Natural killer cell (primary cell): ENCODE results near the gene SLC17A3. TPM values are rescaled to one million over a fixed set of nuclear protein-coding genes. Genes with fewer than 3 reads are reported as not detected.

Experiments used
- ATAC-seq, 3 donors: fragments of 150-1000 bp in 2 of 3; fragments of 200-7000 bp in 1 of 3; cut with Tn5 transposase; 1 replicate in 1 of 3; 2 replicates in 2 of 3; pipeline ENCODE4 v1.10.0; 2021; ENCODE audit warnings: mild to moderate bottlenecking in 2 of 3, moderate library complexity in 2 of 3
- DNase-seq, 2 donors: peaks; one replicate each; pipeline versions ENCODE4 v3.0.0 to v3.0.0-alpha.2; 2013 to 2021; ENCODE audit warnings: mixed read lengths in 1 of 2
- H3K27ac ChIP-seq: one replicate; pipeline ENCODE4 v1.5.1; 2013; ENCODE audit warnings: mild to moderate bottlenecking, low read length
- H3K27me3 ChIP-seq: one replicate; pipeline ENCODE4 v1.6.1; 2013; ENCODE audit warnings: low read length; ENCODE audit not compliant: control insufficient read depth, insufficient read depth
- H3K36me3 ChIP-seq: one replicate; pipeline ENCODE4 v1.6.1; 2013; ENCODE audit warnings: low read length; ENCODE audit not compliant: control insufficient read depth, insufficient read depth
- H3K4me1 ChIP-seq: one replicate; pipeline ENCODE4 v1.6.1; 2013; ENCODE audit warnings: low read length; ENCODE audit not compliant: control insufficient read depth, insufficient read depth
- H3K4me3 ChIP-seq: one replicate; pipeline ENCODE4 v1.5.1; 2013; ENCODE audit warnings: low read length
- H3K9me3 ChIP-seq: one replicate; pipeline ENCODE4 v1.6.1; 2013; ENCODE audit warnings: low read length; ENCODE audit not compliant: control insufficient read depth, insufficient read depth
- H3K27ac Mint-ChIP-seq, 2 donors: one replicate each; pipeline ENCODE4 v1.8.0; 2022; ENCODE audit warnings: mild to moderate bottlenecking in 2 of 2, mixed read lengths in 2 of 2, moderate library complexity in 1 of 2
- H3K27me3 Mint-ChIP-seq, 2 donors: one replicate each; pipeline ENCODE4 v1.8.0; 2022; ENCODE audit warnings: low read depth in 2 of 2, mixed read lengths in 2 of 2
- H3K36me3 Mint-ChIP-seq: one replicate; pipeline ENCODE4 v1.8.0; 2022; ENCODE audit warnings: mixed read lengths
- H3K4me1 Mint-ChIP-seq, 2 donors: one replicate each; pipeline ENCODE4 v1.8.0; 2022; ENCODE audit warnings: mixed read lengths in 2 of 2
- H3K4me3 Mint-ChIP-seq: one replicate; pipeline ENCODE4 v1.8.0; 2022; ENCODE audit warnings: mild to moderate bottlenecking, moderate library complexity, mixed read lengths
- H3K9me3 Mint-ChIP-seq, 2 donors: one replicate each; pipeline ENCODE4 v1.8.0; 2022; ENCODE audit warnings: mixed read lengths in 2 of 2
- CTCF ChIP-seq: fragments of 200-600 bp; IDR thresholded peaks from one replicate; pipeline ENCODE4 v1.8.0; 2022; ENCODE audit warnings: antibody characterized with exemption
- WGBS: methylation state at CpG from one replicate; pipeline ENCODE4 v1.1.7; 2013; ENCODE audit warnings: missing lambda C conversion rate; ENCODE audit not compliant: insufficient coverage; 5-methylcytosine and 5-hydroxymethylcytosine counted together
- intact Hi-C: fragments of 100-400 bp; cut with micrococcal nuclease; formaldehyde crosslinking; loops from one replicate; pipeline ENCODE4 v1.14.2; 2022
- total RNA-seq, 4 donors: library from RNA; stranded (reverse); fragments of 120-200 nt in 1 of 4; gene quantifications; one replicate each; pipeline versions ENCODE4 v1.2.3 to v1.2.4, GENCODE V29; 2013 to 2022

Gene SLC17A3
- total RNA-seq, 3 donors from 2014 or later (not counting 1 experiment from before 2014, with no cell fraction given): 1.5 to 2.4 (median 1.6) TPM

- no peak for TF ChIP-seq CTCF
- no peak for ATAC-seq
- peaks cover 15 to 29% of the 10 kb centered on the region in 2 donors for H3K4me1 Mint-ChIP-seq
These were observed 11.8 kb downstream of the SLC17A3 start for GRCh38 chr6:25862199-25862598.

GRCh38 chr6:25852756-25853155 lies 21.3 kb downstream of the SLC17A3 start:
- Histone ChIP-seq H3K36me3 (no peaks in the 10 kb centered on the region), H3K4me3 (no peak overlapping the region), H3K9me3 (no peaks in the 10 kb centered on the region), H3K27ac (no peak overlapping the region), H3K4me1 (no peaks in the 10 kb centered on the region), H3K27me3 (no peaks in the 10 kb centered on the region)
- Mint-ChIP-seq H3K27ac (no peak overlapping the region), H3K4me1 (peaks cover 5 to 6% of the 10 kb centered on the region in 2 donors), H3K36me3 (no peaks in the 10 kb centered on the region), H3K9me3 (no peaks in the 10 kb centered on the region), H3K27me3 (peaks cover 4 to 6% of the 10 kb centered on the region in 2 donors), H3K4me3 (no peak overlapping the region)
- no peak for DNase-seq
- TF ChIP-seq CTCF: no peak
- ATAC-seq: no peak
- intact Hi-C loops: no loop called here

More at GRCh38 chr6:25862199-25862598, 11.8 kb downstream of the SLC17A3 start:
- no peak overlapping the region for H3K4me3 Mint-ChIP-seq
- intact Hi-C loops: no loop called here
- Histone ChIP-seq H3K36me3 (no peaks in the 10 kb centered on the region), H3K27ac (no peak overlapping the region), H3K4me1 (peaks cover 5% of the 10 kb centered on the region), H3K4me3 (no peak overlapping the region), H3K27me3 (no peaks in the 10 kb centered on the region), H3K9me3 (no peaks in the 10 kb centered on the region)
- peaks cover 18 to 23% of the 10 kb centered on the region in 2 donors for H3K27me3 Mint-ChIP-seq
- H3K27ac Mint-ChIP-seq: no peak overlapping the region
- no peaks in the 10 kb centered on the region for H3K36me3 Mint-ChIP-seq
- DNase-seq: no peak
- peaks cover 0 to 3% of the 10 kb centered on the region in 2 donors for H3K9me3 Mint-ChIP-seq
- WGBS: 92% methylated on average over 3 of the region's 4 CpGs

- no peaks in the 10 kb centered on the region for H3K9me3 Mint-ChIP-seq
- DNase-seq: no peak
- H3K27ac ChIP-seq: no peak overlapping the region
- H3K4me1 Mint-ChIP-seq: peaks cover 5 to 6% of the 10 kb centered on the region in 2 donors
- no peak overlapping the region for H3K27ac Mint-ChIP-seq
- TF ChIP-seq CTCF: no peak
- no peaks in the 10 kb centered on the region for H3K36me3 Mint-ChIP-seq
- intact Hi-C loops: no loop called here
- 80% methylated on average over 1 of the region's 2 CpGs for WGBS
- H3K4me3 ChIP-seq: no peak overlapping the region
- H3K36me3 ChIP-seq: no peaks in the 10 kb centered on the region
- H3K27me3 ChIP-seq: no peaks in the 10 kb centered on the region
- peaks cover 4 to 6% of the 10 kb centered on the region in 2 donors for H3K27me3 Mint-ChIP-seq
- no peaks in the 10 kb centered on the region for H3K4me1 ChIP-seq
- no peaks in the 10 kb centered on the region for H3K9me3 ChIP-seq
- no peak for ATAC-seq
- H3K4me3 Mint-ChIP-seq: no peak overlapping the region
These were observed 22.1 kb downstream of the SLC17A3 start for GRCh38 chr6:25851961-25852360.

GRCh38 chr6:25844518-25844917 lies 29.5 kb downstream of the SLC17A3 start:
- peaks cover 8 to 23% of the 10 kb centered on the region in 2 donors for H3K27me3 Mint-ChIP-seq
- no peak overlapping the region for H3K4me3 ChIP-seq
- no peak overlapping the region for H3K4me3 Mint-ChIP-seq
- H3K9me3 Mint-ChIP-seq: no peaks in the 10 kb centered on the region
- H3K9me3 ChIP-seq: no peaks in the 10 kb centered on the region
- intact Hi-C loops: no loop called here
- no peaks in the 10 kb centered on the region for H3K36me3 ChIP-seq
- no peaks in the 10 kb centered on the region for H3K4me1 Mint-ChIP-seq
- no peaks in the 10 kb centered on the region for H3K4me1 ChIP-seq
- H3K27ac ChIP-seq: no peak overlapping the region
- ATAC-seq (no peak), DNase-seq (no peak)
- no peak for TF ChIP-seq CTCF
- H3K36me3 Mint-ChIP-seq: no peaks in the 10 kb centered on the region
- no peak overlapping the region for H3K27ac Mint-ChIP-seq
- WGBS: 71% methylated on average over 1 of the region's 2 CpGs
- peaks cover 6% of the 10 kb centered on the region for H3K27me3 ChIP-seq
